Muscle of leg (tissue), 11 donors: ENCODE data around the gene UBB. TPM values are rescaled to one million over a fixed set of nuclear protein-coding genes. Genes with fewer than 3 reads are reported as not detected.
"Not testable (repeated sequence)": the region's sequence is repeated elsewhere in the genome, so short reads cannot be mapped to it uniquely, and the experiment has no call there.

Source experiments
- DNase-seq: peaks from one replicate; pipeline ENCODE4 v3.0.0; 2013
- H3K27ac ChIP-seq: one replicate; pipeline ENCODE4 v1.5.1; 2013; ENCODE audit warnings: mild to moderate bottlenecking, low read length, control low read depth
- H3K27me3 ChIP-seq: one replicate; pipeline ENCODE4 v1.6.1; 2013; ENCODE audit warnings: low read length; ENCODE audit not compliant: control insufficient read depth, insufficient read depth
- H3K36me3 ChIP-seq: one replicate; pipeline ENCODE4 v1.6.1; 2013; ENCODE audit warnings: low read length; ENCODE audit not compliant: control insufficient read depth, insufficient read depth
- H3K4me1 ChIP-seq: one replicate; pipeline ENCODE4 v1.6.1; 2013; ENCODE audit warnings: low read length; ENCODE audit not compliant: control insufficient read depth, insufficient read depth
- H3K4me3 ChIP-seq: one replicate; pipeline ENCODE4 v1.5.1; 2013; ENCODE audit warnings: low read length, control low read depth
- H3K9me3 ChIP-seq: replicated peaks from 2 replicates; pipeline ENCODE4 v1.6.1; 2013; ENCODE audit warnings: low read depth, low read length; ENCODE audit not compliant: control insufficient read depth
- WGBS: methylation state at CpG from one replicate; pipeline ENCODE4 v1.1.5; 2013; ENCODE audit warnings: missing lambda C conversion rate; ENCODE audit not compliant: insufficient coverage; 5-methylcytosine and 5-hydroxymethylcytosine counted together
- polyA plus RNA-seq, 8 donors: library from polyadenylated mRNA; unstranded; fragments of 120-200 nt; gene quantifications; one replicate each; pipeline versions ENCODE4 v1.2.1 to v1.2.3, GENCODE V29; 2013; ENCODE audit warnings: inconsistent platforms in 1 of 8, low replicate concordance in 1 of 8; ENCODE audit not compliant: insufficient read length in 8 of 8, insufficient read depth in 1 of 8
- total RNA-seq: library from RNA; stranded (reverse); fragments of 120-200 nt; gene quantifications from one replicate; pipeline ENCODE4 v1.2.4, GENCODE V29; 2013

Gene UBB
- total and polyA plus RNA-seq, 9 donors = 1,526 to 1,829 (median 1,697) TPM

GRCh38 chr17:16386126-16386507 lies 5.2 kb downstream of the UBB start:
- WGBS = 21% methylated on average over 12 of the region's 23 CpGs
- Histone ChIP-seq H3K4me3 (peak overlapping the region; percentile 55), H3K36me3 (peaks cover 25% of the 10 kb centered on the region), H3K4me1 (peaks cover 21% of the 10 kb centered on the region)
- not testable (repeated sequence) for DNase-seq, H3K27ac ChIP-seq, H3K27me3 ChIP-seq, H3K9me3 ChIP-seq

- Histone ChIP-seq H3K9me3 (no peaks in the 10 kb centered on the region), H3K4me1 (peaks cover 2% of the 10 kb centered on the region), H3K27me3 (no peaks in the 10 kb centered on the region), H3K4me3 (no peak overlapping the region), H3K27ac (no peak overlapping the region), H3K36me3 (no peaks in the 10 kb centered on the region)
- DNase-seq = no peak
- 84% methylated on average over 12 of the region's 13 CpGs for WGBS
Observed at GRCh38 chr17:16391451-16391850, 10.6 kb downstream of the UBB start.

- H3K4me1 ChIP-seq, H3K4me3 ChIP-seq, H3K27me3 ChIP-seq, DNase-seq, H3K36me3 ChIP-seq, H3K9me3 ChIP-seq, H3K27ac ChIP-seq: not testable (repeated sequence)
- WGBS = 88% methylated on average over 8 of the region's 11 CpGs
Observed at GRCh38 chr17:16392491-16392890, 11.6 kb downstream of the UBB start.

- not testable (repeated sequence) for H3K4me3 ChIP-seq, H3K4me1 ChIP-seq, H3K36me3 ChIP-seq, H3K27ac ChIP-seq, DNase-seq, H3K9me3 ChIP-seq, H3K27me3 ChIP-seq
- WGBS = 50% methylated on average over 1 of the region's 4 CpGs
Observed at GRCh38 chr17:16395887-16396286, 15.0 kb downstream of the UBB start.

GRCh38 chr17:16396693-16397092 lies 15.8 kb downstream of the UBB start:
- not testable (repeated sequence) for H3K4me1 ChIP-seq, H3K27me3 ChIP-seq, H3K4me3 ChIP-seq, H3K36me3 ChIP-seq, H3K27ac ChIP-seq, DNase-seq, H3K9me3 ChIP-seq
- 56% methylated on average over 2 of the region's 2 CpGs for WGBS

GRCh38 chr17:16398270-16399267 lies 17.7 kb downstream of the UBB start:
- H3K27me3 ChIP-seq = no peaks in the 10 kb centered on the region
- H3K4me3 ChIP-seq = no peak overlapping the region
- no peaks in the 10 kb centered on the region for H3K9me3 ChIP-seq
- no peak for DNase-seq
- no peaks in the 10 kb centered on the region for H3K4me1 ChIP-seq
- no peaks in the 10 kb centered on the region for H3K36me3 ChIP-seq
- no peak overlapping the region for H3K27ac ChIP-seq
- WGBS = 30% methylated on average over 5 of the region's 9 CpGs

GRCh38 chr17:16403847-16404246 lies 23.0 kb downstream of the UBB start:
- H3K9me3 ChIP-seq, H3K27ac ChIP-seq, H3K36me3 ChIP-seq, H3K27me3 ChIP-seq, DNase-seq, H3K4me3 ChIP-seq: not testable (repeated sequence)
- peaks cover 13% of the 10 kb centered on the region for H3K4me1 ChIP-seq
- 91% methylated on average over 5 of the region's 9 CpGs for WGBS

GRCh38 chr17:16406742-16407674 lies 26.1 kb downstream of the UBB start:
- DNase-seq = peak; percentile 70

GRCh38 chr17:16407911-16408588 lies 27.2 kb downstream of the UBB start:
- Histone ChIP-seq H3K9me3 (no peaks in the 10 kb centered on the region), H3K4me1 (peaks cover 13% of the 10 kb centered on the region), H3K27ac (peak overlapping the region; percentile 77), H3K27me3 (peaks cover 5% of the 10 kb centered on the region), H3K4me3 (no peak overlapping the region), H3K36me3 (no peaks in the 10 kb centered on the region)
- DNase-seq = peak; percentile 87
- 4% methylated on average over 9 of the region's 14 CpGs for WGBS

More at GRCh38 chr17:16406742-16407674, 26.1 kb downstream of the UBB start:
- peak overlapping the region; percentile 71 for H3K4me3 ChIP-seq
- H3K27me3 ChIP-seq = peaks cover 5% of the 10 kb centered on the region
- no peaks in the 10 kb centered on the region for H3K36me3 ChIP-seq
- peaks cover 13% of the 10 kb centered on the region for H3K4me1 ChIP-seq
- H3K27ac ChIP-seq = peak overlapping the region; percentile 77
- WGBS = 3% methylated on average over 60 of the region's 67 CpGs
- no peaks in the 10 kb centered on the region for H3K9me3 ChIP-seq
